HG03196 (cell line): ENCODE data around the gene PHACTR3.

Experiments used
- ATAC-seq: cut with Tn5 transposase; IDR thresholded peaks from one replicate; pipeline ENCODE4 v1.9.1; 2021; ENCODE audit not compliant: unreplicated experiment

Gene PHACTR3

GRCh38 chr20:59786801-59787537, 182.6 kb downstream of the PHACTR3 start:
- no peak for ATAC-seq

- no peak for ATAC-seq
Measured at GRCh38 chr20:59787538-59787890, 183.2 kb downstream of the PHACTR3 start.

- no peak for ATAC-seq
Measured at GRCh38 chr20:59788196-59788735, 183.9 kb downstream of the PHACTR3 start.

- no peak for ATAC-seq
Measured at GRCh38 chr20:59788811-59789397, 184.6 kb downstream of the PHACTR3 start.

- no peak for ATAC-seq
Measured at GRCh38 chr20:59789686-59790085, 185.3 kb downstream of the PHACTR3 start.

GRCh38 chr20:59790346-59790745, 186.0 kb downstream of the PHACTR3 start:
- no peak for ATAC-seq

- no peak for ATAC-seq
Measured at GRCh38 chr20:59792300-59792699, 188.0 kb downstream of the PHACTR3 start.

GRCh38 chr20:59794555-59794954, 190.2 kb downstream of the PHACTR3 start:
- no peak for ATAC-seq

- ATAC-seq = no peak
Measured at GRCh38 chr20:59800309-59800708, 196.0 kb downstream of the PHACTR3 start.

GRCh38 chr20:59802018-59802417, 197.7 kb downstream of the PHACTR3 start:
- ATAC-seq = no peak

- no peak for ATAC-seq
Measured at GRCh38 chr20:59802471-59803221, 198.3 kb downstream of the PHACTR3 start.

GRCh38 chr20:59804347-59804746, 200.0 kb downstream of the PHACTR3 start:
- ATAC-seq = no peak

- no peak for ATAC-seq
Measured at GRCh38 chr20:59804871-59805665, 200.7 kb downstream of the PHACTR3 start.

GRCh38 chr20:59805786-59806577, 201.6 kb downstream of the PHACTR3 start:
- ATAC-seq = no peak

GRCh38 chr20:59806578-59806975, 202.2 kb downstream of the PHACTR3 start:
- no peak for ATAC-seq

- no peak for ATAC-seq
Measured at GRCh38 chr20:59807909-59808728, 203.8 kb downstream of the PHACTR3 start.

- ATAC-seq = no peak
Measured at GRCh38 chr20:59808729-59809381, 204.5 kb downstream of the PHACTR3 start.

- no peak for ATAC-seq
Measured at GRCh38 chr20:59809630-59810448, 205.5 kb downstream of the PHACTR3 start.
